GM19099 (cell line): ENCODE measurements around the gene TMEM250.

Experiments
- POLR2A ChIP-seq: IDR thresholded peaks from 3 replicates; pipeline ENCODE4 v1.6.1; 2011; ENCODE audit warnings: low read depth; ENCODE audit not compliant: insufficient read length; ENCODE audit errors: extremely low read depth

Gene TMEM250

DNA sequence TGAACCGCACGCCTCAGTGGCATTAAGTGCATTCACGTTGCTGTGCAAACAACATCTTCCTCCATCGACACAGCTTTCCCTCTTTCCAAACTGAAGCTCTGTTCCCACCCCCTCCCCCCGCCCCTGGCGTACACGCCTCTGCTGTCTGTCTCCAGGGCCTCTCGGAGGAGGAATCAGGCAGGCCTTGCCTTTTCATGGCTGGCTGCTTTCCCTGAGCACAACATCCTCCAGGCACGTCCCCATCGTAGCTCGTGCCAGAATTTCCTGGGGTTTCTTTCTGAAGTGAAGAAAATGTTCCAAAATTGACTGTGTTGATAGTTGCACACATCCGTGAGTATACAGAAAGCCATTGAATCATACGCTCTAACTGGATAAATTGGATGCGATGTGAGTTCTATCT is 22.3 kb upstream of the TMEM250 start:
- TF ChIP-seq POLR2A, result no peak

GRCh38 chr9:136140046-136140445 is 21.4 kb upstream of the TMEM250 start:
- no peak for TF ChIP-seq POLR2A

- TF ChIP-seq POLR2A, result no peak
These were observed 19.9 kb upstream of the TMEM250 start for GRCh38 chr9:136138566-136138965.

GRCh38 chr9:136137321-136138265 is 18.9 kb upstream of the TMEM250 start:
- no peak for TF ChIP-seq POLR2A

GRCh38 chr9:136136127-136136925 is 17.7 kb upstream of the TMEM250 start:
- no peak for TF ChIP-seq POLR2A

DNA sequence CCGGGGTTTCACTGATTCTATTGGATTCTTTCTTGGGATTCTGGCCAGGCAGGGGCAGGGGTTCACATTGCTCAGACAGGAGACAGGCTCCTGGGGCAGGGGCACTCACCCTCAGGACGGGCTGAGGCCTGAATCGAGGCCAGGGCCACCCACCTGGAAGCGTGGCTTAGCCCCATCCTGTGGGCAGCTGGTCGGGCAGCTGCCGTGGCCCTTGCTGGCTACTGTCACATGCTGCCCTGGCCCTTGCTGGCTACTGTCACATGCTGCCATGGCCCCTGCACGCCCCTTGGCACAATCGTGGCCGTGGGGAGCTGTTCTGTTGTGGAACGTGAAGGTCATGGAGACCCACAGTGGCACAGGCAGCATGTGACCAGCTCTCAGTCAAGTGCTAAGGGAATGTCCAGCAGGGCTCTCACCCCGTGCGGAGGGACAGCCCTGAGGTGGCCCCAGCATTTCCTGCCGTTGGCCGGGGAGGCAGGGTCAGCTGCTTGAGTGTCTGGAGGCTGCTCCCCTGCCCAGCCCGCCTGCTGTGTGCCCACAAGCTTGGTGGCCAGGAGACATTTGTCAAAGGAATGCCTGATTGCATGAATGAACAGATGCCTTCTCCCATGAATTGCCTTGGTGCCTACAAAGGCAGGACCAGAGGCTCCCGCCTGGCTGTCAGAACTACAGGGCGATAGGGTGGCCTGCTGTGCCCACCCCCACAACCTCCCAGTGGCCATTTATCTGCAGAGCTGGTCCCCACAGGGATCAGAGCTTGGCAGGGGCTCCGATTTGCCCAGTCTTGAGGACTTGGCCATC is 16.9 kb upstream of the TMEM250 start:
- TF ChIP-seq POLR2A, result no peak

DNA sequence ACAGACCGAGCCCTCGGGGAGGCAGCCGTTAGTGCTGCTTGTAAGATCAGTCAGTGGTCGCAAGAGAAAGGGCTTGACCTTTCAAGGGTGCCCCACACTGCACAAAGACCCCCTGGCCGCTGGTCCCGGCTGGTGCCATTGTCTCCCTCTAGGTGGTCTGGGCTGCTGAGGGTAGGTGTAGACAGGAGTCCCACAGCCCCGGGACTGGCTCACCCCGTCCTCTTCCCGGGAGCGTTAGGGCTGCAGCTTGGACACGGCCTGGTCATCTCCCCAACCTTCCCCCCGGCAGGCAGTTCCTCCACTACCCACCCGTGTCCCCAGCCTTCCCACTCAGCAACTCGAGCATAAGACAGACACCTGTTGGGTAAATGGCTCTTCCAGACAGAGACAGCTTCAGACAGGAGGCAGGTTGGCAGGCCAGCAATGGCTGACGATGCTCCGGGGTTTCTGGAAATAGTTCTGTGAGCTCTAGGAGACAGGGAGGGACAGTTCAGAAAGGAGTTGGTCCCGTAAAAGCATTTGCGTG is 15.3 kb upstream of the TMEM250 start:
- no peak for TF ChIP-seq POLR2A

DNA sequence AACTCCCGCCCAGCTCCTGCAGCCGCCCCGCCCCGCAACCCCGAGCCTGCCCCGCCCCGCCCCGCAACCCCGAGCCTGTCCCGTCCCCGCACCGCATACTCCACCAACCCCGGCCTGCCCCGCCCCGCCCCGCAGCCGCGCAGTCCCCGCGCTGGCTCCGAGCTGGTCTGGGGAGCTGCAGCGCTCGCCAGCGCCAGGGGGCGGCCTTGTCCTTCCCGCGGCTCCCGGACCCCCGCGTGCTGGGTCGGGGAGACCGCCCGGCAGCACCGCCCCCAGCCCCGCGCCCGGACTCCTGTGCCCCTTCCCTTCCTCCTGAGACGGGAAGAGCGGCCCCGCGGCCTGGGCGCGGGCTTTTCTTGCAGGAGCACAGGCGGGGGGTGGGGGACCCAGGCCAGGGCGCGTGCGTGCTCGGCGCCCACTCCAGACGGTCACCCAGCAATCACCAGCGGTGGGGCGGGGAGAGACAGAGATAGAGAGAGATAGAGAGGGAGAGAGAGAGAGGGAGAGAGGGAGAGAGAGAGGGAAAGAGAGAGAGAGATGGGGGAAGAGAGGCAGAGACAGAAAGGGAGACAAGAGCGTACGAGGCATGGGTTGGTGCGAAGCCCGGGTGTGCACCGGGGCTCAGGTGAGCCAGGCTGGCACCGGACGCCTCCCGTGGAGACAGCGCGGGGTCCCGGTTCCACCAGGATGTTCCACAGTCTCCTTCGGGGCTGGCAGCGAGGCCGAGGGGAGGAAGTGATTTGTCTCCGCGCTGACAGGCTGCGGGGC is 14.7 kb upstream of the TMEM250 start:
- no peak for TF ChIP-seq POLR2A

DNA sequence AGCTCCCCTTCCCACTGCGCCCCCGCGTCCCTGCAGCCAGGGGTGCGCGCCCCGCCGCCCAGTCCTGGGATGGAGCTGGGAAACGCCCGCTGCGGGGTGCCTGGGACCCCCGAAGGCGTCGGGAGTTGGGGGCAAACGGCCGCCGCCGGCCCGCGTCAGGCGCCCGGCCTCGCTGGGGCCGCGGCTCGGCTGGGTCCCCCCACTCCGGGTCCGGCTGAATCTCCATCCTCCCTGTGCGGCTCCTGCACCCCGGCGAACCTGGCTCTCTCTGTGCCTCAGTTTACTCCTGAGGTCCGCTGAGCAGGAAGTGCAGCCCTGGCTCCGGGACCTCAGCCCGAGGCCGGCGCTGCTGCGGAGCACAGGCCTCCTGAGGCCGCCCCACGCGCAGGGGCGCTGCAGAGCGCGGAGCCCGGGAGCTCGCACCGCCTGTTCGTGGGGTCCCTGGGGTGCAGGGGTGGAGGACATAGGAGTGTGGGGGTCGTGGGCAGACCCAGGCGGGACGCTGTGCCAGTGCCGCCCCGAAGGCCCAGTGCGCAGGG is 13.9 kb upstream of the TMEM250 start:
- TF ChIP-seq POLR2A, result no peak

DNA sequence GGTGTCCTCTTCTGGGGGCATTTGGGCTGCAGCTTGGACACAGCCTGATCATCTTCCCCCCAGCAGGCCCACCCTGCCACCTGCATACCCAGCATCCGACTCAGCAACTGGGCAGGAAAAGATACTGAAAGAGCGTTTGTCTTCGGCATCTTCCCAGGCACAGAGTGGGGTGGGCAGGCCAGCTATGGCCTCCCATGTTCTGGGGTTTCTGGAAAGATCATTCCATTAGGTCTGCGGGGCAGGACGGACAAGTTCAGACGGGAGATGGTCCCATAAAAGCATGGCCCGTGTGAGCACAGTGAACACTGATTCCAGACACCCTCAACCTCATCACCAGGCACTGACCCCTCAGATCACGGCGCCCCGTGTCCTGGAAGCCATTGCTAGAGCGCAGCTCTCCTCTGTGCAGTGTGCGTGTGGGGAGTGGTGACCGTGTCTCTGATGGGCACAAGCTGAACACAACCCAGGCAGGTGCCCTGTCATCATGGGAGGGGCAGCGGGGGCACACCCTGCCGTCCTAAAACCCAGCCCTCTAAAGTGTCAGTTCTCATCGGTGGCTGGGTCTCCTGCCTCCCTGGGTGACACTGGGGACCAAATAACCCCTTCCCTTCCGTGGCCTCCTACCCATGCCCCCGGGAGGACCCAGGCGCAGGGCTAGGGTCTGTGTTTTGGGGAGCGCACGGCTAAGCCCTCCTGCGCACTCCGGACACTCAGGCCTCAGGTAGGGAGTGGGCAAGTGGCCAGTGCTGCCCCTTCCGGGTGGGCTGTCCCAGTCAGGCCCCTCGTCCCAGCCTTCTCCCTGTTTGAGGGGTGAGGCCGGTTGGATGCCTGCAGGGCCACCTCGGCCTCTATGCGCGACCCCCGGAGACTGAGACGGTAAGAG is 13.2 kb upstream of the TMEM250 start:
- TF ChIP-seq POLR2A, result no peak

DNA sequence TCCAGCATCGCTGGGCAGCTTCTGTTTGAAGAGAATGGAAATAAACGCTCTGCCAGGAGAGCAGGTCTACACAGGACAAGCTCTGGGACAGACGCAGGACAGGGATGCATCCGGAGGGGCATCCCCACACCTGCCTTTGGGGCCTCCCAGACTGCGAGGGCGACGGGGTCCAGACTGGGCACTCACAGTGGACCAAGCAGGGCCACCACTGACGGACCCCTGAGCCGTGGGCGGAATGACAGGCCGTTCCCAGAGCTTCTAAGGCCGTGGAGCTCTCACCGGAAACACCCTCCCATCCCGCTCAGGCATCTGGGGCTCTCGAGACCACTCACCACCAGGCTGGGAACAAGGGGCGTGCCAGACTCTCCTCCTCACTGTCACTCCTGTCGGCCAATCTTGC is 10.5 kb upstream of the TMEM250 start:
- no peak for TF ChIP-seq POLR2A

DNA sequence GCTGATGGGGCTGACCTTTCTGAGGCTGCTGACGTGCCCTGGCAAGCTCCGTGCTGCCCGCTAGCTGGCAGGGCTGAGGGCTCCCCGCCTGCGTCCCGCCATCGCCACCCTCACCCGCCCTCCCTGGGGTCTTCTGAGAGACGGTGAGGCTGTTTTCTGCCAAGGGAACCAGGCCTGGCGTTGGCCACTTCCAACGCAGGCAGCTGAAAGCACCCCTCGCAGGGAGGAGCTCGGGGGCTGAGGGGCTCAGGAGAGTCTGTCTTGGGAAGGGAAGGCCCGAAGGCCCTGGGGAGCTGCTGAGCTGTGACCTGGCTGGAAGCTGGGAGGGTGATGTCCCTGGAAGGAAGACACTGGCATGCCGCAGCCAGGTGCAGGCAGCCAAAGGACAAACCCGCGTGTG is 9.8 kb upstream of the TMEM250 start:
- no peak for TF ChIP-seq POLR2A

- no peak for TF ChIP-seq POLR2A
These were observed 8.6 kb upstream of the TMEM250 start for GRCh38 chr9:136127313-136127712.
